Mammary microvascular endothelial cell (primary cell): Measurements from ENCODE around the gene HOXA3. TPM values are rescaled to one million over a fixed set of nuclear protein-coding genes. Genes with fewer than 3 reads are reported as not detected.

Source experiments
- total RNA-seq: library from RNA; depleted of rRNA; stranded (reverse); fragments of >200 nt; gene quantifications from 2 replicates; pipeline ENCODE4 v1.2.3, GENCODE V29; 2015

The HOXA3 gene
- total RNA-seq: 11.0 and 11.1 TPM in 2 replicates

DNA sequence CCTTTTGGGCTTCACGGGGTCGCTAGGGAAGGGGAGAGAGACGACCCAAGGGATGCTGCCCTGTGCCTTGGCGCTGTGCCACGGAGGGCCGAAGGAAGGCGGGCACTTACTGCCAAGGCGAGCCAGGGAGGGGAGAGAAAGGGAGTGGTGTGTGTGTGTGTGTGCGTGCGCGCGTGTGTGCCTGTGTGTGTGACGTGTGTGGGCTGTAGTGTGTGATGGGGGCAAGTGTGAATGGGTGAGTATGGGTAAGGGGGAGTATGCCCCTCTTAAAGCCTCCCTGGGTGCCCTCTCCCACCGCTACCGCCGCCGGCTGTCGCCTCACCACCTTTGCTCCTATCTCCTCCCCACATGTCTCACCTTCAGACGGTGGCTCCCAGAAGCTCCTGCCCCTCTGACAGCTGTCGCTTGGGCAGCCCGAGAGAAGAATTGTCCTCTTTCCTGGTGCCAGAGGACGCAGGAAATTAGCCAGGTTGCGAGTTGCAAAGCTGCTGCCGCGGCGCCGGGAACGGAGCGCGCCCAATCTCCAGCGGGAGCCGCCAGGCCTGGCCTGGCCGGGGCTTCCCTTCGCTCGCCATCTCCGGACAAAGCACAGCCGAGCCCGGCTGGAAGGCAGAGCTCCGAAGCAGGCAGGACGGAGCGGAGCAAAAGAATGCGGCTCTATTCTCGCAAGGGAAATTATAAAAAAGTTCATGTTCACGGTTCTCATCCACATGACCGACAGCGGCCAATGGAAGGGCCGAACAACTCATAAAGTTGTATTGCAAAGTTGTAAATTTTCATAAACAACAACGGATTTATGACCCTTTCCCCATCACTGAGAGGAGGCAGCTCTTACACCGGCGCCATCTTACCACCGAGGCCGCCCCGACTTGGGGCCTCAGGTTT, at the start of gene HOXA3:
Gene HOXA3 (minus strand): TSS at position 653 of the 885 bp plus-strand sequence. CDS start 41,943 bp downstream, outside the sequence.

DNA sequence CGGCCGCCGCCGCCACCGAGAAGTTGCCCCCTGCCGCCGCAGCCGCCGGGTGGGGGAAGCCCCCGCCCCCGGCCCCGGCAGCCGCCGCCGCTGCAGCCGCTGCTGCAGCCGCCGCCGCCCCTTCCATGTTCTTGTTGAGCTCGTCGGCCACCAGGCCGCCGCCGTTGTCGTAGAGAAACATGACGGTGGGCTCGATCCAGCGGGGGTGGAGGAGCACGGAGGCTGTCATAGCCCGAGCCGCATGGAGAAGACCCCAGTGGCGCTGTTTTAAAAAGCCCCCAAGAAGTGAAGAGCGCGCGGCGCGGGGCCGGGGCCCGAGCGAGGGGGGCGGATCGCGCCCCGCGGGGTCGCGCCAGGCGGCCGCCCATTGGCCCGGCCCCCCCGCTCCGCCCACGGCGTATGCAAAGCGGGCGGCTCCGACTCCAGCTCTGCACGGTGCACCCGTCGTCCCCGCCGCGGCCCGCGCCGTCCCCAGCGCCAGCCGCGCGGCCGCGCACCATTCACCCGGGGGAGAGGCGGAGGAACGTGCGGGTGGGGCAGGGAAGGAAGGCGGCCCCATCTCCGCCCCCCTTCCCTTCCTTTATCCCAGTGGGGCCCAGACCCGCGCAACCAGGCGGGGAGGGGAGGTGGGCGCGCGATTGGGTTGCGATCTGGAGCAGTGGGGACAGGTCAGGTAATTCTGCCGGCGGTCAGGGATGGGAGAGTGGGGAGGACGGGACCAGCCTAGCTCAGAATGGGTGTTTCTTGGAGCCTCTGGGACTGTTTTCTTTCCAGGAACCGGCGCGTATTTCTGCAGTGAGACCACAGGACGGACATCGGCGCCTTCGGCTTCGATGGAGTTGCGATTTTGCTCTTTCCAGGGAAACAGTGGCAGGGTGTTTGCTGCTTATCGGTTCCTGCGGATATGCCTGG, 47.7 kb upstream of the HOXA3 start, which contains the start of gene HOXA13:
Gene HOXA13 (minus strand): TSS at position 243 of the 912 bp plus-strand sequence. CDS start 14 bp downstream, at position 229.

DNA sequence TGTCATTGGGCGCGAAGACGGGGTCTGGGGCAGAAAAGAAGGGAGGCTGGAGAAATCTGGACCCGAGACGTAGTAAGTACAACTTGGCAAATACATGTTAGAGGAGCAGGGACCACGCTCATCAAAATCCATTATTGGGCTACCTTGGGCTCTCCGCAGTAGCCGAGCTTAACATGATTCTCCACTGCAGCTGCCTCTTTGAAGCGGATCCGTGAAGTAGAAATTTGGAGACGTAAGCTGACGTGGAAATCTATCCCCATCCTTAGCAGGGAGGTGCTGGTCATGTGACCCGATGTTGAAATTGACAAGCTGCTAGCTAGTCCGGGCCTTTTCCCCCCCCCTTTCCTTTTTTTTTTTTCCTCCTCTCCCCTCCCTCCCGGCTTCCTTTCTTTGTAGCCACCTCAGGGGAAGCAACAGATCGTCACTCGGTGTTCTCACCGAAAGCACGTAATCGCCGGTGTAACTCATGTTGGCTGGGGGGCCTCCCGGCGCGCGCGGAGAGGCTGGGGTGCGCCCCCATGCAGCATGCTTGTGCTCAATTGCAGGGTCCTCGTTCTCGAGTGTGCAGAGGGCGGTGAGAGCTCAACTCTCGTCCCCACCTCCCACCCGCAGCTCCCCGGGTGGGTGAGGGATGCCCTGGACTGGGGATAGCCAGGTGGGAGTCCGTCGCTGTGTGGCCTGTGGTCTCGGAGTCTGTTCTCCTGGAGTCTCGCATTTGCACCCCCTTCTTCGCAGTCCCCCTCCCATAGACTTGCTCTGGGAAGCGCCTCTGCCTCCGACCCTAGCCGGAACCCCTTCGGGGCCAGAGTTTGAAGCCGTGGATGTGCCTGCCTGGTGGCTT, 32.9 kb upstream of the HOXA3 start, which contains the start of gene HOXA11:
Gene HOXA11 (minus strand): TSS at position 220 of the 841 bp plus-strand sequence. CDS start 88 bp downstream, at position 132.

DNA sequence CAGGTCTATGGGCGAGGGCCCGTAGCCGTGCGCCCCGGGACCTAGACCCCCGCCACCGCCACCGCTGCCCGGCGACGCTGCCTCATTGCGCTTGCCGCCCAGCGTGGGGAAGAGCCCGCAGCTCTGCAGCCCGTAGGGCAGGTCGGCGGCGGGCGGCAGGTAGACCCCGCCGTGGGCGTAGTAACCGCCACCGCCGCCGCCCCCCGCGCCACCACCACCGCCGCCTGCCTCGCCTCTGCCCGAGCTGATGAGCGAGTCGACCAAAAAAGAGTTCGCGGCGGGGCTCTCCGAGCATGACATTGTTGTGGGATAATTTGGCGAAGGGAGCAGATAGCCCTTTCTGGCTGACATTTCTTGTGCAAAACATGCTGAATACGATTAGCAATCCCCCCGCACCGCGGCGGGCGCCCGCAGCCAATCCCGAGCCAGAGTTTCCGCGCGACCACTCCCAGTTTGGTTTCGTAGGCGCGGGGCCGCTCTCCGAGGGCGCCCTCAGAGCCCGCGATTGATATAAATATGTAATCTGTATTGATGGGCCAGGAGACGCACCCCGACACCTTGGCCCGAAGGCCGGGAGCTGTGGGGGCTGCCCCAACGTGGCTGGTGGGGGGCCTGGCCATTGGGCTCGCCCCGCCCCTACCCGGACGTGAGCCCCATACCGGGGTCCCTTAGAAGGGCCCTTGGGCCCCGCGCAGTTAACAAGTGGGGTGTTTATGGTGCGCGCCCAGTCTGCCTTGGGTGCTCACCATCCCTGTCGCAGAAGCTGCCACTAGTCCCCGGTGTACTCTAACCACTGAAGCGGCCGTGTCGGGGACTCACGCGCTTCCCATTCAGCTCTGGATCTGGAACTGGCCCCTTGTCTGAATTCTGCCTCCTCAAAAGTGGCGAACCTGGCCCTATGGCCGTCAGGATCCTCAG, 21.8 kb upstream of the HOXA3 start, which contains the start of gene HOXA10:
Gene HOXA10 (minus strand): TSS at position 365 of the 918 bp plus-strand sequence. CDS start 14 bp downstream, at position 351.

DNA sequence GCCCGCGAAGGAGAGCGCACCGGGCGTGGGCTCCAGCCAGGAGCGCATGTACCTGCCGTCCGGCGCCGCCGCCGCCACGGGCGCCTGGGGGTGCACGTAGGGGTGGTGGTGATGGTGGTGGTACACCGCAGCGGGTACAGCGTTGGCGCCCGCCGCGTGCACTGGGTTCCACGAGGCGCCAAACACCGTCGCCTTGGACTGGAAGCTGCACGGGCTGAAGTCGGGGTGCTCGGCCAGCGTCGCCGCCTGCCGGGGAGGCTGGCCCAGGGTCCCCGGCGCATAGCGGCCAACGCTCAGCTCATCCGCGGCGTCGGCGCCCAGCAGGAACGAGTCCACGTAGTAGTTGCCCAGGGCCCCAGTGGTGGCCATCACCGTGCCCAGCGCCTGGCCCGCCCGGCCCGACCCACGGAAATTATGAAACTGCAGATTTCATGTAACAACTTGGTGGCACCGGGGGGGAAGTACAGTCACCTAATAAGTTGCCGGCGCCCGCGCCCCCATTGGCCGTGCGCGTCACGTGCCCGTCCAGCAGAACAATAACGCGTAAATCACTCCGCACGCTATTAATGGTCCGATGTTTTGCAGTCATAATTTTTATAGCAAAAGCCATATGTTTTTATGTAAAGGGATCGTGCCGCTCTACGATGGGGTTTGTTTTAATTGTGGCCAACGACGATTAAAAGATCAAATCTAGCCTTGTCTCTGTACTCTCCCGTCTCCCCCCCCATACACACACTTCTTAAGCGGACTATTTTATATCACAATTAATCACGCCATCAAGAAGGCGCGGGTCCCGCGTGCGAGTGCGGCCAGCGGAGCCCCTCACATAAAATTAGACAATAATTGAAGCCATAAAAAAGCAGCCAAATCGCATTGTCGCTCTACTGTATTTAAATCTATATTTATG, 13.0 kb upstream of the HOXA3 start, which contains the start of gene HOXA9:
Gene HOXA9 (minus strand): TSS at position 449 of the 907 bp plus-strand sequence. CDS start 80 bp downstream, at position 369.

DNA sequence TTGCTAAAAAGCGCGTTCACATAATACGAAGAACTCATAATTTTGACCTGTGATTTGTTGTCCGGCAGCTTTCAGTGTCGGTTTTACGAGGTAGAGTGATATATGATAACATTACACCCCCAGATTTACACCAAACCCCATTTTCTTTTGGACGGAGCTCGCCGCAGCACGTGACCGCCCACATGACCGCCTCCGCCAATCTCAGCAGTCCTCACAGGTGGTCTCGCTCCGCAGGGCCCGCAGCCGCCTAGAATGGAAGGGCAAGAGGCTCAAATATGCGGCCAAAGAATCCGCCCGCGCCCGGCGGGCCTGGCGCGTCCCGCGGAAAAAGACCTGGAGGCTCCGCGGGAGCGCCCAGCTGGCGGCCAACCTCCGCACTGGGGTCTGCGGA, 4.1 kb upstream of the HOXA3 start, which contains the start of gene HOXA7:
Gene HOXA7 (minus strand): TSS at position 168 of the 391 bp plus-strand sequence. CDS start 130 bp downstream, at position 38.

DNA sequence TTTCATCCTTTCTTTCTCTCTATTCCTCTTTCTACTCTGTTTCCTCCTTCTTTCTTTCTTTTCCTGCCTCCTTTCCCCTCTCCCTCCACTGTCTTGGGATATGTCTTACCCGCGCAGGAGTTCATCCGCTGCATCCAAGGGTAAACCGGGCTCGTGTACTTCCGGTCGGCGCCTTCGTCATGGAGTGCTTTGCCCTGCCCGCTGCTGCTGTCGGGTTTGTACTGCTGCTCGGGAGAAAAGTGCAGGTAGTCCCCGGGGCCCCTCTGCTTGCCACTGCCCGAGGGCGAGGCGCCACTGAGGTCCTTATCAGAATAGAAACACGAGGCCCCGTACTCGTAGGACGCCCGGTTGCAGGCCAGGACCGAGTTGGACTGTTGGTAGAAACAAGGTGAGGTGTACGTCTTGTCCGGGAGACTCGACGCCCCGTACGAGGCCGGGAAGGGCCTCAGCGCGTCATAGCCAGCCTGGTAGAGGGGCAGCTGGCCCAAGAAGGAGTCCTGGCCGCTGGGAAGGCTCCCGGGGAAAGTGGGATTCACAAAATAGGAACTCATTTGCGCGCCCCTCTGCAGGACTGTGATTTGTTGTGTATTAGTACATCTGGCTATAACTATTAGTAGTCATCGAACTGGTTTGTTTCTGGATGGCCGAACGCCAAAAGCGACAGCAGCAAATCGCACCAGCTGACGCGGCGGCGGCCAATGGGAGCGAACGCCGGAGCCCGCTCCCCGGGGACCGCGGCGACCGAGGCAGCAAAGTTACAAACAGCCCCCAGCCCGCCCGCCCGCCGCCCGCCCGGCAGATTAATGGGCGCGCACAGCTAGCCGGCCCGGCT, 5.0 kb downstream of the HOXA3 start, which contains the start of gene HOXA6:
Gene HOXA6 (minus strand): TSS at position 576 of the 832 bp plus-strand sequence. CDS start 25 bp downstream, at position 551.

DNA sequence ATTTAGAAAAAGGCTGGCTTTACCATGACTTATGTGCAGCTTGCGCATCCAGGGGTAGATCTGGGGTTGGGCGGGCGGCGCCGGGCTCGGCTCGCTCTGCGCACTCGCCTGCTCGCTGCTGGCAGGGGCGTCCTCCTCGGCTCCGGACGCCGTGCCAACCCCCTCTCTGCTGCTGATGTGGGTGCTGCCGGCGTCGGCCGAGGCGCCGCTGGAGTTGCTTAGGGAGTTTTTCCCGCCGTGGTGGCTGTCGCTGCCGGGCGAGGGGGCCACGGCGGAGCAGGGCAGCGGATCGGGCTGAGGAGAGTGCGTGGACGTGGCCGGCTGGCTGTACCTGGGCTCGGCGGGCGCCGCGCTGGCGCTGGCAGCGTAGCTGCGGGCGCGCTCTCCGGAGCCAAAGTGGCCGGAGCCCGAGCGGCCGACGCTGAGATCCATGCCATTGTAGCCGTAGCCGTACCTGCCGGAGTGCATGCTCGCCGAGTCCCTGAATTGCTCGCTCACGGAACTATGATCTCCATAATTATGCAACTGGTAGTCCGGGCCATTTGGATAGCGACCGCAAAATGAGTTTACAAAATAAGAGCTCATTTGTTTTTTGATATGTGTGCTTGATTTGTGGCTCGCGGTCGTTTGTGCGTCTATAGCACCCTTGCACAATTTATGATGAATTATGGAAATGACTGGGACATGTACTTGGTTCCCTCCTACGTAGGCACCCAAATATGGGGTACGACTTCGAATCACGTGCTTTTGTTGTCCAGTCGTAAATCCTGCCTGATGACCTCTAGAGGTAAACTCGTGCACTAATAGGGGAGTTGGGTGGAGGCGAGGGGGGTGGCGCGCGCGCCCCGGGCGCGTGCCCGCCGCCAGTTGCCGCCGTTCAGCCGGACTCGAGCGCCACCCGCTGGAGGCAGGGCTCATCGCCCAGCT, 9.1 kb downstream of the HOXA3 start, which contains the start of gene HOXA5:
Gene HOXA5 (minus strand): TSS at position 659 of the 927 bp plus-strand sequence. CDS start 74 bp downstream, at position 585.

DNA sequence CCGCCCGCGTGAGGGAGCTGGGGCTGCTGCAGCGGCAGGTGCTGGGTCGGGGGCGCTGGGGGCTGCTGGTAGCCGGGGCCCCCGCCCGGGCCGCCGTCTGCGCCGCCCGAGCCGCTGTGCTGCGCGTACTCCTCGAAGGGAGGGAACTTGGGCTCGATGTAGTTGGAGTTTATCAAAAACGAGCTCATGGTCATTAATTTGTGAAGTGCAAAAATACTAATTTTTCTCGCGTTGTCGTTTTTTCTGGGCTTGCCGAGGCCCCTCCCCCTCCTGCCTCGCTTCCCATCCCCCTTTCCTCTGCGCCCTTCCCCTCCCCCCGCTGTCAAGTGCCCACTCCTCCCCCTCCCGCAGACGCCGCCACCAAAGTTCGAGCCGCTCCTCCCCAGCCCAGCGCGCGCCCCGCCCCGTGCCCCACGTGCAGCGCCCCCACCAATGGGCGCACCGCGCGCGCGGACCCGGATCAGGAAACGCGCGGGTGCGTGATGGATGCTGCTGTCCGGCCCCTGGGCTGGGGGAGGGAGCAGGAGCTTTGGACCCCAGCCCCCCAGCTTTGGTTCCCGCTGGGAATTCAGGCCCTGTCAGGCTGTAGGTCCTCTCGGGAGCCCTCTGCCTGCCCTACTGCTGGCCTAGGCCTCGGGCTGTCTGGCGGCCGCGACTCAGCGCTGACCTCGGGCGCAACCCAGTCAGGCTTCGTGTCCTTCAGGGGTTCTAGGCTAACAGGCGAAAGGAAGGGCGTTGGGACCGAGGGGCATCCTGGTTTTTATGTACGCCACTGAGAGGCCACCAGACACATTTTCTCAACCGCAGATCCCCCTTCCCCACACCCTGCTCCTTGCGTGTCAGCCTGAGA, 21.6 kb downstream of the HOXA3 start, which contains the start of gene HOXA4:
Gene HOXA4 (minus strand): TSS at position 218 of the 850 bp plus-strand sequence. CDS start 24 bp downstream, at position 194.

DNA sequence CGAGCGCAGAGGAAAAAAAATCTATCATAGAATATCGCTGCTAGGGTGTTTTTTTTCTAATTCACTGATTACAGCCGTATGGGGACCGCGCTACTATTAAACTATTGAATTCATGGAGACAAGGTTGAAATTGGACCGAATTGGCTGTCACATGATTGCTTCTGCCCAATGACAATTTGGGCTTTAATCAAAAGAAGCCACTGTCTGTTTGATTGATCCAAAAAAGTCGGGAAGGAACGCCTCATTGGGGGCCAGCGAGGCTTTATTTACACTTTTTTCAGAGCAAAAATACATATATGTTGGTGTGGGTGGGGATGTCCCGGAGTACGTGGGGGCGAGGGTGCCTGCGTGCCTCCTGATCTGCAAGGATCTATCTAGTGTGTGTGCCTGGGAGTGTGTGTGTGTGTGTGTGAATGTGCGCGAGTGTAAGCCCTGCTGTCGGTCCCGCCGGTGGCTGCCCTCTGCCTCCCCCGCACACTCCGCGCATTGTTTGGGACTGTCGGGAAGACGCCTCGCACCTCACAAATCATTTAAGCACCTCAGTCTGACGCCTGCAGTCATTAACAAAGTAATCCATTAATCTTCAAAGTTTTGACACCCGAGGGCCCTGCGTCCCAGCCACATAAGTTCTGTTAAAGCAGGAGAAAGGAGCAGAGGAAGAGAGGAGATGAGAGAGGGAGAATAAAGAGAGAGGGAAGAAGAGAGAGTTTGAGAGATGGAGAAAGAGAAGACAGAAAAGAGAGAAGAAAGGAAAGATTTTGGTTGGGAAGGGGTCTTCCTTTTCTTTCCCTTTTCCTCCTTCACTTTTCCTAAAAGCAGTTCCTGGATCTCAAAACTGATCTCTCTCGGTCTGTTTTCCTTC, 49.6 kb downstream of the HOXA3 start, which contains the start of gene HOXA2:
Gene HOXA2 (minus strand): TSS at position 103 of the 862 bp plus-strand sequence. CDS start 183 bp downstream, outside the sequence.

DNA sequence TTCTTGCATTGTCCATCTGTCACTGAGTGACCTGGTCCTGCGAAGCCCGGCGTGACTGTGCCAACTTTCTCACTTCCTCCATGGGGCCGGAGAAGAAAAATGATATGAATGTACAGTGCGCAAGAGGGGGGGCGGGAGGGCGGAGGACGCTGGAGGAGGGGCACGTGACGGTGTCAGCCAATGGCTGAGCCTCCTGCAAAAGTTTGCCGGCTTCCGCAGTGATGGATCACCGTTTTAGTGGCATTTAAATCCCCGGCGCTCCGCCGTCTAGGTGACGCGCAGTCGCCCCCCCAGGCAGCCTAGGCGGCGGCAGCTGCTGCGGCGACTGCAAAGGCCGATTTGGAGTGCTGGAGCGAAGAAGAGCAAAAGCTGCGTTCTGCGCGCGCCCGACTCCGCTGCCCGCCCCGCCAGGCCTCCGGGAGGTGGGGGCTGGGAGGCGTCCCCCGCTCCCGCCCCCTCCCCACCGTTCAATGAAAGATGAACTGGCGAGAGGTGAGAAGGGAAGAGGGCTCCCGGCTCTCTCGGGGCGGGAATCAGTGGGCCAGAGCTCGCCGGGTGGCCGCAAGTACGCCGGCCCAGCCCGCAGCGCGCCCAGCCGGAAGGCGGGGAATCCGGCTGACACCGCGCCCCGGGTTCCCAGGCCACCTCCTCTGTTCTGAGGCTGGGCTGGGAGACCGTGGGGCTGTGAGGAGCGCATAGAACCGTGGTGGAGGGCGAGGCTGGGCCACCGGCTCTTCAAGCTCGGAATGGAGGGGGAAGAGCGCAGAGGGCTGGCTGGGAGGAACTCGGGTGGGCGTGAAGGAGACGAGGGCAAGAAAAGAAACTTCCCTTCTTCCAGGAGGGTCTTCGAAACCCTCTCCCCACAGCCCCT, 56.3 kb downstream of the HOXA3 start, which contains the start of gene HOXA1:
Gene HOXA1 (minus strand): TSS at position 104 of the 871 bp plus-strand sequence. CDS start 88 bp downstream, at position 16.

